ENCODE results near the gene DNAJB4. TPM values are rescaled to one million over a fixed set of nuclear protein-coding genes. Genes with fewer than 3 reads are reported as not detected.

DNAJB4 gene
- total and polyA plus RNA-seq, 2 of the 8 experiments (the other 6 are each of a cell fraction or from before 2014, with no cell fraction given) = 6.6 to 21.8 TPM

- TF ChIP-seq CHD7 (IDR thresholded peaks at IDR 0.05; ENCODE audit: insufficient replicate concordance, low read length) (no peak), RBBP5 (IDR thresholded peaks at IDR 0.05; ENCODE audit: borderline replicate concordance, low read depth, low read length) (no peak), JUND (IDR thresholded peaks at IDR 0.05; ENCODE audit: low read length) (no peak), YY1 (IDR thresholded peaks at IDR 0.05; ENCODE audit: low read depth, low read length) (no peak), POLR2A (IDR thresholded peaks at IDR 0.05; ENCODE audit: control extremely low read depth in 1 of 2, low read depth in 2 of 2, low read length in 2 of 2) (no peak), SP4 (IDR thresholded peaks at IDR 0.05; ENCODE audit: low read length) (no peak), PHF8 (conservative IDR thresholded peaks at IDR 0.05; ENCODE audit: low read depth, low read length) (no peak), BACH1 (IDR thresholded peaks at IDR 0.05; ENCODE audit: low read length) (no peak), ATF2 (IDR thresholded peaks at IDR 0.05; ENCODE audit: low read length) (no peak), KDM4A (IDR thresholded peaks at IDR 0.05; ENCODE audit: low read depth, low read length, severe bottlenecking) (no peak), CBX8 (IDR thresholded peaks at IDR 0.05; ENCODE audit: borderline replicate concordance, low read depth, low read length) (no peak)
Observed at GRCh38 chr1:78019024-78019423, 14.3 kb downstream of the DNAJB4 start (continued).
